ENCODE results near the gene MAN2A1. TPM values are rescaled to one million over a fixed set of nuclear protein-coding genes. Genes with fewer than 3 reads are reported as not detected.
A peak's percentile ranks its signal among the peaks of the same experiment; 100 is the strongest.

The MAN2A1 gene
- total RNA-seq, 2 donors from 2014 or later, result 60.7 to 62.1 TPM

DNA sequence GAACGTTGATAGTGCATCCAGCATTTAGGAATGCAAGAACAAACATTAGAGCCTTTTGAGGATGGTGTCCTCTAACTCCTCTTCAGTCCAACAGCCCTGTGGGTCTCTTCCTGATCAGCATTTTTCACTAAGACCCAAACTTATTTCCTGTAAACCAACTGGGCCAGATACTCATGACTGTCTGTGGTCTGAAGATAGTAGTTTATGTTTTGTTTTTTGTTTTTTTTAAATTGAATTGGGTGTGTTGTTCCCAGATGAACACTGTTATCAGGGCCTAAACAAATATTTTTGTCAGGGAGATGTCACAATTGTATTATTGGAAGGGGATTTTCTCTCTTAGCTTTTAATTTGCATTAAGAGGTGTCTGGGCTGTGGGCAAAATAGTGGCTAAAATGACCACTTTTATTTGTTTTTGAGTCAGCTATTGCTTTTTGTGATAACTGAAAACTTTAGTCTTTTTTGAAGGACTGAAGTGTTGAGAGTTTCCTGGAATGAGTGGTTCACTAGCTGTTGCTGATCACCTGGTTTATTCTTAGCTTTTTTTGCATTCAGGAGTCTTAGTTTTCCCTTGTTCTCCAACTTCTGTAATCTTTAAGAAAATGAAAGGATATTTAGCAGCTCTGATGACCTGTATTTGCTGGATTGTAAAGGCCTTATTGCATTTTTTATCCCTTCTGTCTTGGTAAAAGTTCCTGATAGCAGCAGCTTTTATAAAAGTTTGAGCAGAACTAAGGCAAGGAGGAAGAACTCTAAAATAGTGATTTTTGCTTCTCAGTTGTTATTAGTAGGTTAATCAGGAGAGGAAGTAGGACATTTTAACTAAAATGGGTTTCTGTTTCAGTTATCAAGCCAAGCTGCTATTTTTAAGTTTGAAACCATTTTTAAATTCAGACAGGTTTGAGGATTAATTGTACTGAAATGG lies 5.5 kb downstream of the MAN2A1 start:
- Histone ChIP-seq H3K4me1 (ENCODE audit: control insufficient read depth, insufficient read depth, low read length) (no peaks in the 10 kb centered on the region), H3K27ac (ENCODE audit: low read depth, low read length) (no peak overlapping the region), H3K27me3 (ENCODE audit: control insufficient read depth, insufficient read depth, low read length, poor library complexity, severe bottlenecking) (no peaks in the 10 kb centered on the region), H3K4me3 (ENCODE audit: low read length) (no peak overlapping the region), H3K9ac (ENCODE audit: extremely low read depth, low read length, poor library complexity, severe bottlenecking) (no peak overlapping the region), H3K9me3 (ENCODE audit: control insufficient read depth, low read length) (no peaks in the 10 kb centered on the region), H3K36me3 (ENCODE audit: control insufficient read depth, insufficient read depth, low read length) (no peaks in the 10 kb centered on the region)
- Mint-ChIP-seq H3K4me3 (no peak overlapping the region), H3K36me3 (ENCODE audit: low read depth) (peaks cover 2% of the 10 kb centered on the region), H3K9me3 (no peaks in the 10 kb centered on the region), H3K4me1 (peaks cover 61% of the 10 kb centered on the region), H3K27me3 (ENCODE audit: insufficient read depth) (peaks cover 7% of the 10 kb centered on the region), H3K27ac (peak overlapping the region; percentile 56)
- whole genome bisulfite sequencing, 2 experiments (ENCODE audit: insufficient coverage in 1 of 2, insufficient read length in 1 of 2), result 60 to 100% methylated on average over 1 of the region's 1 CpG
- TF ChIP-seq, protein P1, sequence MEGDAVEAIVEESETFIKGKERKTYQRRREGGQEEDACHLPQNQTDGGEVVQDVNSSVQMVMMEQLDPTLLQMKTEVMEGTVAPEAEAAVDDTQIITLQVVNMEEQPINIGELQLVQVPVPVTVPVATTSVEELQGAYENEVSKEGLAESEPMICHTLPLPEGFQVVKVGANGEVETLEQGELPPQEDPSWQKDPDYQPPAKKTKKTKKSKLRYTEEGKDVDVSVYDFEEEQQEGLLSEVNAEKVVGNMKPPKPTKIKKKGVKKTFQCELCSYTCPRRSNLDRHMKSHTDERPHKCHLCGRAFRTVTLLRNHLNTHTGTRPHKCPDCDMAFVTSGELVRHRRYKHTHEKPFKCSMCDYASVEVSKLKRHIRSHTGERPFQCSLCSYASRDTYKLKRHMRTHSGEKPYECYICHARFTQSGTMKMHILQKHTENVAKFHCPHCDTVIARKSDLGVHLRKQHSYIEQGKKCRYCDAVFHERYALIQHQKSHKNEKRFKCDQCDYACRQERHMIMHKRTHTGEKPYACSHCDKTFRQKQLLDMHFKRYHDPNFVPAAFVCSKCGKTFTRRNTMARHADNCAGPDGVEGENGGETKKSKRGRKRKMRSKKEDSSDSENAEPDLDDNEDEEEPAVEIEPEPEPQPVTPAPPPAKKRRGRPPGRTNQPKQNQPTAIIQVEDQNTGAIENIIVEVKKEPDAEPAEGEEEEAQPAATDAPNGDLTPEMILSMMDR (conservative IDR thresholded peaks at IDR 0.05), result no peak
- no peak for DNase-seq

DNA sequence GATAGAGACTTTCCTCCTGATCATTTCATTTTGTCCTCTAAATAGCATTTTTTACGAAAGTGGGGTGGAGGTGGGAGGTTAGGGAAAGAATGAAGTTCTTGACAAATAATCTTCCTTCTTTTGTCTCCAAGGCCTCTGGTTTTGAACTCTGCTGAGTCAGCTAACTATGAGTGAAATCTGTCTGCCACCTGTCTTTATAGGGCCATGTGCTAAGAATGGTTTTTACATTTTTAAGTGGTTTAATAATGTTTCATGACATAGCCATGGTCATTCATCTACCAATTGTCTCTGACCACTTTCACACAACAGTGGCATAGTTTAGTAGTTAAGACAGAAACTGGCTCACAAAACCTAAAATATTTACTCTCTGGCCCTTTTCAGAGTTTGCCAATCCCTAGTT lies 7.6 kb downstream of the MAN2A1 start:
- 57% methylated on average over 1 of the region's 1 CpG; no CpG with 5 or more reads in 1 of the 2 experiments for whole genome bisulfite sequencing, 2 experiments (ENCODE audit: insufficient coverage in 1 of 2, insufficient read length in 1 of 2)
- DNase-seq, result no peak
- Histone ChIP-seq H3K36me3 (ENCODE audit: control insufficient read depth, insufficient read depth, low read length) (peaks cover 6% of the 10 kb centered on the region), H3K9ac (ENCODE audit: extremely low read depth, low read length, poor library complexity, severe bottlenecking) (no peak overlapping the region), H3K9me3 (ENCODE audit: control insufficient read depth, low read length) (no peaks in the 10 kb centered on the region), H3K4me1 (ENCODE audit: control insufficient read depth, insufficient read depth, low read length) (no peaks in the 10 kb centered on the region), H3K4me3 (ENCODE audit: low read length) (no peak overlapping the region), H3K27ac (ENCODE audit: low read depth, low read length) (no peak overlapping the region), H3K27me3 (ENCODE audit: control insufficient read depth, insufficient read depth, low read length, poor library complexity, severe bottlenecking) (no peaks in the 10 kb centered on the region)
- Mint-ChIP-seq H3K36me3 (ENCODE audit: low read depth) (peaks cover 5% of the 10 kb centered on the region), H3K27me3 (ENCODE audit: insufficient read depth) (peaks cover 2% of the 10 kb centered on the region), H3K4me1 (peaks cover 60% of the 10 kb centered on the region), H3K27ac (no peak overlapping the region), H3K4me3 (no peak overlapping the region), H3K9me3 (no peaks in the 10 kb centered on the region)
- TF ChIP-seq, protein P1 (conservative IDR thresholded peaks at IDR 0.05), result no peak

DNA sequence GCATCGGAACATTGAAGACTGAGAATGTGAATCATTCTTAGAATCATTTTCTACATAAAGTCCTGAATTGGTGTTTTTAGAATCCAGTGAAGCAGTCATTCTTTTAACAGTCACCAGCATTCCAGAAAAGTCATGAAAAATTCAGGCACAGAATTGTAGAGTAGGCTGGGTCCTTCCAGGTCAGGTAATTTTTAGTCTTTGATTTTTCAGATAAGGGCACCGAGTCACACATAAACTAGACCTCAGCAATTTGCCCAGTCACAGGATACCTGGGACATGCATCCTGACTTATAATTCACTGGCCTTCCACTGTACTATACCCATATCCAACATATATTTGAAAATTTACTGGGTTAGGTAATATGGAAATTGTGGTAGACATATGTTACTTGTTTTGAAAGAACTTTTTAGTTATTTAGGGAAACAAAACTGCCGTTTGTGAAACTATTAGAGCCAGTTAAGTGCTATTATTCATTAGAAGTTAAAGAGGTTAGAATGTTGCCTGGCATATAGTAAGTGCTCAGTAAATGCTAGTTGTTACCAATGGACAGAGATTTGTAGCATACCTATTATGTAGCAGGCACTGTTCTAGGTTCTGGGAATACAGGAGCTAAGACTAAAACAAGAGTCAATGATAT lies 10.9 kb downstream of the MAN2A1 start:
- no peaks in the 10 kb centered on the region for H3K9me3 ChIP-seq (ENCODE audit: control insufficient read depth, low read length)
- no peak overlapping the region for H3K4me3 Mint-ChIP-seq
- H3K27me3 Mint-ChIP-seq (ENCODE audit: insufficient read depth), result no peaks in the 10 kb centered on the region
- H3K9ac ChIP-seq (ENCODE audit: extremely low read depth, low read length, poor library complexity, severe bottlenecking), result no peak overlapping the region
- H3K4me1 Mint-ChIP-seq, result peaks cover 36% of the 10 kb centered on the region
- H3K4me1 ChIP-seq (ENCODE audit: control insufficient read depth, insufficient read depth, low read length), result no peaks in the 10 kb centered on the region
- H3K4me3 ChIP-seq (ENCODE audit: low read length), result no peak overlapping the region
- H3K27me3 ChIP-seq (ENCODE audit: control insufficient read depth, insufficient read depth, low read length, poor library complexity, severe bottlenecking), result no peaks in the 10 kb centered on the region
- TF ChIP-seq, protein P1 (conservative IDR thresholded peaks at IDR 0.05), result no peak
- WGBS, 2 experiments (ENCODE audit: insufficient coverage in 1 of 2, insufficient read length in 1 of 2), result 89 to 93% methylated on average over 1 to 3 of the region's 3 CpGs
- no peak overlapping the region for H3K27ac ChIP-seq (ENCODE audit: low read depth, low read length)
- DNase-seq, result no peak
- no peaks in the 10 kb centered on the region for H3K9me3 Mint-ChIP-seq
- H3K36me3 Mint-ChIP-seq (ENCODE audit: low read depth), result peaks cover 5% of the 10 kb centered on the region
- peaks cover 6% of the 10 kb centered on the region for H3K36me3 ChIP-seq (ENCODE audit: control insufficient read depth, insufficient read depth, low read length)
- no peak overlapping the region for H3K27ac Mint-ChIP-seq
